Left ventricle myocardium inferior (tissue), 1 donor: ENCODE measurements around the gene TNFSF12. TPM values are rescaled to one million over a fixed set of nuclear protein-coding genes. Genes with fewer than 3 reads are reported as not detected.
A peak's percentile ranks its signal among the peaks of the same experiment; 100 is the strongest.

Experiments
- DNase-seq: peaks from one replicate; pipeline ENCODE4 v3.0.0-alpha.2; 2020
- H3K27ac ChIP-seq: fragments of 200-600 bp; replicated peaks from 2 replicates; pipeline ENCODE4 v1.8.0; 2021
- H3K27me3 ChIP-seq: fragments of 200-600 bp; 2 replicates; pipeline ENCODE4 v1.8.0; 2021; ENCODE audit warnings: low read depth
- H3K36me3 ChIP-seq: fragments of 200-600 bp; 2 replicates; pipeline ENCODE4 v1.8.0; 2021
- H3K4me1 ChIP-seq: fragments of 200-600 bp; 2 replicates; pipeline ENCODE4 v1.8.0; 2021
- H3K4me3 ChIP-seq: fragments of 200-600 bp; 2 replicates; pipeline ENCODE4 v1.8.0; 2021; ENCODE audit warnings: mild to moderate bottlenecking, moderate library complexity
- H3K9me3 ChIP-seq: fragments of 200-600 bp; replicated peaks from 2 replicates; pipeline ENCODE4 v1.8.0; 2021
- intact Hi-C: fragments of 100-400 bp; cut with micrococcal nuclease; formaldehyde crosslinking; loops from one replicate; pipeline ENCODE4 v1.11.0; 2022
- long read RNA-seq: library from polyadenylated mRNA; unstranded; transcript quantifications from one replicate; pipeline ENCODE4 v2.0.0, GENCODE V29; 2021
- total RNA-seq: library from RNA; stranded (reverse); fragmentation: NEBNext Ultra II Directional; extraction: Animal tissue kit (Norgen Biotek cat#: 25700); gene quantifications from one replicate; pipeline ENCODE4 v1.2.1, GENCODE V29; 2021
- TF ChIP-seq, protein P1 (sequence below): fragments of 200-600 bp; IDR thresholded peaks from 2 replicates; pipeline ENCODE4 v1.8.0; 2021; ENCODE audit warnings: antibody characterized with exemption, mild to moderate bottlenecking, borderline replicate concordance
- donor health status: DM: no; HTN: yes; CAD: no; lungs with severe emphysema.

TNFSF12 gene, protein sequence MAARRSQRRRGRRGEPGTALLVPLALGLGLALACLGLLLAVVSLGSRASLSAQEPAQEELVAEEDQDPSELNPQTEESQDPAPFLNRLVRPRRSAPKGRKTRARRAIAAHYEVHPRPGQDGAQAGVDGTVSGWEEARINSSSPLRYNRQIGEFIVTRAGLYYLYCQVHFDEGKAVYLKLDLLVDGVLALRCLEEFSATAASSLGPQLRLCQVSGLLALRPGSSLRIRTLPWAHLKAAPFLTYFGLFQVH
- total RNA-seq = 29.9 TPM
- long read RNA-seq, transcript TNFSF12-201 (7 exons, 1,553 nt) = major isoform, 21 of 38 reads
- long read RNA-seq, partial matches to known transcripts = 1 of 38 reads
- long read RNA-seq, other reads (novel, unspliced or antisense) = 10 of 38 reads

DNA sequence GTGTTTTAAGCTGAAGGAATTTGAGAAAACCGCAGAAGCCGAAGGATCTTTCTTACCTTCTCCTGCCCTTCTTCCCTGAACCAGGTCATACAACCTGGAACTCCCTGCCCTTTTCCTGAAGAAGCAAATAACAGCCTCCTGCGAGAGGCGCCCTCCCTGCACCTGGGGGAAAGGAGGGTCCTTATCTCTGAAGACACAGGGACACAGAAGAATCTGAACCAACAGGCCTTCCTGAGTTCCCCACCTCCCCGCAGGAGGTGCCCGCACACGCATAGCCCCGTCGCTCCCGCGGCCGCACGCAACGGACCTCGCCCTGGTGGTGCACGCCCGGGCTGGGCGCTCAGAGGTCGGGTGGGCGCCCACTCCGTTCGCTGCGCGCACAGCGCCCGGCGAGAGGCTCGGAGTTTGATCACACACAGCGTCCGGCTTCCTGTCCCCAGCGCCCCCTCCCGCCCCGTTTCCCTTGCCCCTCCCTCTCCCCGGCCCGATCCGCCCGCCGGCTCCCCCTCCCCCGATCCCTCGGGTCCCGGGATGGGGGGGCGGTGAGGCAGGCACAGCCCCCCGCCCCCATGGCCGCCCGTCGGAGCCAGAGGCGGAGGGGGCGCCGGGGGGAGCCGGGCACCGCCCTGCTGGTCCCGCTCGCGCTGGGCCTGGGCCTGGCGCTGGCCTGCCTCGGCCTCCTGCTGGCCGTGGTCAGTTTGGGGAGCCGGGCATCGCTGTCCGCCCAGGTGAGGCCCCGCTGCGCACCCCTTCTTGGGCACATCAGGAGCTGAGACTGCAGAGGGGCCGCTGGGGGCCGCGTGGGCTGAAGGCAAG is at the start of gene TNFSF12:
Gene TNFSF12, plus strand, starts transcription at position 474 of the 816 bp plus-strand sequence. Its CDS starts 96 bp downstream, at position 570.
- Histone ChIP-seq H3K9me3 (no peaks in the 10 kb centered on the region), H3K4me3 (peak within 1 kb of the TSS; percentile 89), H3K27ac (peak within 1 kb of the TSS; percentile 96), H3K36me3 (peaks cover 14% of the 10 kb centered on the region), H3K27me3 (no peaks in the 10 kb centered on the region), H3K4me1 (peaks cover 44% of the 10 kb centered on the region)
- DNase-seq = peak; percentile 79
- TF ChIP-seq, protein P1, sequence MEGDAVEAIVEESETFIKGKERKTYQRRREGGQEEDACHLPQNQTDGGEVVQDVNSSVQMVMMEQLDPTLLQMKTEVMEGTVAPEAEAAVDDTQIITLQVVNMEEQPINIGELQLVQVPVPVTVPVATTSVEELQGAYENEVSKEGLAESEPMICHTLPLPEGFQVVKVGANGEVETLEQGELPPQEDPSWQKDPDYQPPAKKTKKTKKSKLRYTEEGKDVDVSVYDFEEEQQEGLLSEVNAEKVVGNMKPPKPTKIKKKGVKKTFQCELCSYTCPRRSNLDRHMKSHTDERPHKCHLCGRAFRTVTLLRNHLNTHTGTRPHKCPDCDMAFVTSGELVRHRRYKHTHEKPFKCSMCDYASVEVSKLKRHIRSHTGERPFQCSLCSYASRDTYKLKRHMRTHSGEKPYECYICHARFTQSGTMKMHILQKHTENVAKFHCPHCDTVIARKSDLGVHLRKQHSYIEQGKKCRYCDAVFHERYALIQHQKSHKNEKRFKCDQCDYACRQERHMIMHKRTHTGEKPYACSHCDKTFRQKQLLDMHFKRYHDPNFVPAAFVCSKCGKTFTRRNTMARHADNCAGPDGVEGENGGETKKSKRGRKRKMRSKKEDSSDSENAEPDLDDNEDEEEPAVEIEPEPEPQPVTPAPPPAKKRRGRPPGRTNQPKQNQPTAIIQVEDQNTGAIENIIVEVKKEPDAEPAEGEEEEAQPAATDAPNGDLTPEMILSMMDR = peak; percentile 48
- intact Hi-C loops = no loop called here

DNA sequence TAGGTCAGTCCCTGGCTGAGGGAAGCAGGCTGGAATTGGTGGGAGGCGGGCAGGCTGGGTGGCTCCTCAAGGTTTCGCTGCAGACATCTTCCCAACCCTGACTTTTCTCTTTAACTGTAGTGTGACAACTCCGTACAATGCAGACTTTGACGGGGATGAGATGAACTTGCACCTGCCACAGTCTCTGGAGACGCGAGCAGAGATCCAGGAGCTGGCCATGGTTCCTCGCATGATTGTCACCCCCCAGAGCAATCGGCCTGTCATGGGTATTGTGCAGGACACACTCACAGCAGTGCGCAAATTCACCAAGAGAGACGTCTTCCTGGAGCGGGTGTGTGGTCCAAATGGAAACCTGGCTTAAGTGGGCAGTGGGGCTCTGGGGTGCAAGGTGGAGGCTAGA is 49.7 kb upstream of the TNFSF12 start:
- TF ChIP-seq, protein P1 = no peak
- peaks cover 83% of the 10 kb centered on the region for H3K36me3 ChIP-seq
- H3K27ac ChIP-seq = no peak overlapping the region
- H3K9me3 ChIP-seq = no peaks in the 10 kb centered on the region
- DNase-seq = no peak
- no peaks in the 10 kb centered on the region for H3K27me3 ChIP-seq
- peaks cover 32% of the 10 kb centered on the region for H3K4me1 ChIP-seq
- H3K4me3 ChIP-seq = no peak overlapping the region
- intact Hi-C loops = no loop called here

DNA sequence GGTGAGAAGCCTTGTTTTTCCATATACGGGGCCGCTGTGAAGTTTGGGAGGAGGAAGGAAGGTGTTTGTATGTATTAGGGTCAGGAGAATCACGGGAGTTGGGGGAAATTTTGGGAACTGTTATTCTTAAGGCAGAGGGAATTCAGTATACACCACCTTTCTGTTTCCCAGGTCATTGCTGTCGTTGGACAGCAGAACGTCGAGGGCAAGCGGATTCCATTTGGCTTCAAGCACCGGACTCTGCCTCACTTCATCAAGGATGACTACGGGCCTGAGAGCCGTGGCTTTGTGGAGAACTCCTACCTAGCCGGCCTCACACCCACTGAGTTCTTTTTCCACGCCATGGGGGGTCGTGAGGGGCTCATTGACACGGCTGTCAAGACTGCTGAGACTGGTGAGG is 47.1 kb upstream of the TNFSF12 start:
- TF ChIP-seq, protein P1 = no peak
- no peaks in the 10 kb centered on the region for H3K9me3 ChIP-seq
- intact Hi-C loops = no loop called here
- no peaks in the 10 kb centered on the region for H3K27me3 ChIP-seq
- H3K4me3 ChIP-seq = no peak overlapping the region
- H3K36me3 ChIP-seq = peaks cover 100% of the 10 kb centered on the region
- no peak overlapping the region for H3K27ac ChIP-seq
- H3K4me1 ChIP-seq = peaks cover 17% of the 10 kb centered on the region
- no peak for DNase-seq

DNA sequence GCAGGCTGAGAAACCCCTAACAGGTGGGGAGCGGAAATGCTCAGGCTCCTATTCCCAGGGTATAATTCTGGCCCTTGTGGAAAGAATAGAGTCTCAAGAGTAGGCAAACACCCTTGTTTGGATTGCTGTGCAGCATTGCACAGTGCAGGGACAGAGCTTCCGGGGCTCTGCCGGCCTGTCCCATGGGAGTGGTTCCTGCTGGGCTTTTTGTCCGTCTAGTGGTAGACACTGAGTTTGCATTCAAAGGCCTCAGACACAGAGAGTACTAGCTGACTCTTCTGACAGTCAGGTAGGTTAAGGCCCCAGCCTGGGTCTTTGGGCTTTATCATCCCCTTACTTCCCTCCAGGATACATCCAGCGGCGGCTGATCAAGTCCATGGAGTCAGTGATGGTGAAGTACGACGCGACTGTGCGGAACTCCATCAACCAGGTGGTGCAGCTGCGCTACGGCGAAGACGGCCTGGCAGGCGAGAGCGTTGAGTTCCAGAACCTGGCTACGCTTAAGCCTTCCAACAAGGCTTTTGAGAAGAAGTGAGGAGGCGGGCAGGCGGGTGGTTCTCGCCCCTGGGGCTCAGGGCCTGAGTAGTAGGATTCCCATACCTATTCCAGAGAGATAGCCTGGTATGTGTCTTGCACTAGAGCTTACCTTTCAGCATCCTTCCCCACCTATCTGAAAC is 46.5 kb upstream of the TNFSF12 start:
- Histone ChIP-seq H3K4me3 (no peak overlapping the region), H3K27me3 (no peaks in the 10 kb centered on the region), H3K36me3 (peaks cover 100% of the 10 kb centered on the region), H3K4me1 (peaks cover 11% of the 10 kb centered on the region), H3K9me3 (no peaks in the 10 kb centered on the region), H3K27ac (no peak overlapping the region)
- intact Hi-C loops = no loop called here
- DNase-seq = no peak
- TF ChIP-seq, protein P1 = no peak

DNA sequence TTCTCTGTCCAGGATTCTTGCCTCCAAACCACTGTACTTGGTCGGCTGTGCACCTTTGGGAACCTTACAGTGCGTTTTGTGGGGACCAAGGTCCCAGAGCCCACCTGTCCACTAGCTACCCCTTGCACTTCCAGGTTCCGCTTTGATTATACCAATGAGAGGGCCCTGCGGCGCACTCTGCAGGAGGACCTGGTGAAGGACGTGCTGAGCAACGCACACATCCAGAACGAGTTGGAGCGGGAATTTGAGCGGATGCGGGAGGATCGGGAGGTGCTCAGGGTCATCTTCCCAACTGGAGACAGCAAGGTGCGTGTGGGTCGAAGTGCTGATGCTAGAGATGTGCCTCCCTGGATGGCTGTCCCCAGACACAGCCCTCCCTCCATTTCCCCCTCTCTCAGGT is 45.9 kb upstream of the TNFSF12 start:
- intact Hi-C loops = no loop called here
- H3K36me3 ChIP-seq = peaks cover 100% of the 10 kb centered on the region
- DNase-seq = no peak
- H3K4me1 ChIP-seq = peaks cover 4% of the 10 kb centered on the region
- no peaks in the 10 kb centered on the region for H3K9me3 ChIP-seq
- H3K27ac ChIP-seq = no peak overlapping the region
- no peaks in the 10 kb centered on the region for H3K27me3 ChIP-seq
- TF ChIP-seq, protein P1 = no peak
- H3K4me3 ChIP-seq = no peak overlapping the region
